Chondrocyte (in vitro differentiated cells): Measurements from ENCODE around the gene CLEC7A. TPM values are rescaled to one million over a fixed set of nuclear protein-coding genes. Genes with fewer than 3 reads are reported as not detected.

Source experiments
- DNase-seq: peaks from one replicate; pipeline ENCODE4 v3.0.0; 2021; ENCODE audit warnings: mixed read lengths, low spot score
- H3K27ac Mint-ChIP-seq: one replicate; pipeline ENCODE4 v1.8.0; 2021; ENCODE audit warnings: mild to moderate bottlenecking, moderate library complexity, mixed read lengths; ENCODE audit not compliant: unreplicated experiment
- H3K27me3 Mint-ChIP-seq: 2 replicates; pipeline ENCODE4 v1.8.0; 2021; ENCODE audit warnings: low read depth, mixed read lengths
- H3K36me3 Mint-ChIP-seq: 2 replicates; pipeline ENCODE4 v1.8.0; 2021; ENCODE audit warnings: low read depth, mixed read lengths
- H3K4me1 Mint-ChIP-seq: 2 replicates; pipeline ENCODE4 v1.8.0; 2021; ENCODE audit warnings: low read depth, mild to moderate bottlenecking, mixed read lengths
- H3K4me3 Mint-ChIP-seq: one replicate; pipeline ENCODE4 v1.8.0; 2021; ENCODE audit warnings: mild to moderate bottlenecking, moderate library complexity, mixed read lengths; ENCODE audit not compliant: unreplicated experiment
- H3K9me3 Mint-ChIP-seq: 2 replicates; pipeline ENCODE4 v1.8.0; 2021; ENCODE audit warnings: low read depth, mixed read lengths
- total RNA-seq: library from RNA; stranded (reverse); gene quantifications from 3 replicates; pipeline ENCODE4 v1.2.1, GENCODE V29; 2021
- TF ChIP-seq, protein P1 (sequence below): fragments of 200-600 bp; sonication (generic); IDR thresholded peaks from 2 replicates; pipeline ENCODE4 v1.5.0; 2021; ENCODE audit warnings: antibody characterized with exemption, mild to moderate bottlenecking, moderate library complexity

Gene CLEC7A
- total RNA-seq, 1 donor from 2014 or later = not detected

DNA sequence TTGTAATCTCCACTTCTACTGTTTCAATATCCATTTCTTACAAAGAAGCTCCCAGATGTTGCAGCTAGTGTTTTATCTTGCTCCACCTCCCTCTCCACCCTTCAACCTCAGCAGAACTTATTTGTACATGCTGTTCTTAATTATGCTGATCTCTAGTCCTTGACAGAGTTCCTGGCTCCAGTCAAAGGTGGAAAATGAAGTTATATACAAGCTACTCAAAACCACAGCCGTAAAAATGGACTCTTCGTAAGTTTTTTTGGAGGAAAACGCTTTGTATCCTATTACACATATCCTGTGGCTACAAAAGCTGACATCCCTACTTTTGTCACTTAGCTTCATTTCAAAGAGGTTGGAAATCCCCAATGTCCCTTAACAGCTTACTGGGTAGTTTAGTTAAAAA, 32.5 kb downstream of the CLEC7A start:
- H3K4me1 Mint-ChIP-seq = peaks cover 28% of the 10 kb centered on the region
- H3K27ac Mint-ChIP-seq = no peak overlapping the region
- no peak overlapping the region for H3K4me3 Mint-ChIP-seq
- no peaks in the 10 kb centered on the region for H3K36me3 Mint-ChIP-seq
- H3K27me3 Mint-ChIP-seq = no peaks in the 10 kb centered on the region
- DNase-seq = no peak
- no peaks in the 10 kb centered on the region for H3K9me3 Mint-ChIP-seq
- TF ChIP-seq, protein P1, sequence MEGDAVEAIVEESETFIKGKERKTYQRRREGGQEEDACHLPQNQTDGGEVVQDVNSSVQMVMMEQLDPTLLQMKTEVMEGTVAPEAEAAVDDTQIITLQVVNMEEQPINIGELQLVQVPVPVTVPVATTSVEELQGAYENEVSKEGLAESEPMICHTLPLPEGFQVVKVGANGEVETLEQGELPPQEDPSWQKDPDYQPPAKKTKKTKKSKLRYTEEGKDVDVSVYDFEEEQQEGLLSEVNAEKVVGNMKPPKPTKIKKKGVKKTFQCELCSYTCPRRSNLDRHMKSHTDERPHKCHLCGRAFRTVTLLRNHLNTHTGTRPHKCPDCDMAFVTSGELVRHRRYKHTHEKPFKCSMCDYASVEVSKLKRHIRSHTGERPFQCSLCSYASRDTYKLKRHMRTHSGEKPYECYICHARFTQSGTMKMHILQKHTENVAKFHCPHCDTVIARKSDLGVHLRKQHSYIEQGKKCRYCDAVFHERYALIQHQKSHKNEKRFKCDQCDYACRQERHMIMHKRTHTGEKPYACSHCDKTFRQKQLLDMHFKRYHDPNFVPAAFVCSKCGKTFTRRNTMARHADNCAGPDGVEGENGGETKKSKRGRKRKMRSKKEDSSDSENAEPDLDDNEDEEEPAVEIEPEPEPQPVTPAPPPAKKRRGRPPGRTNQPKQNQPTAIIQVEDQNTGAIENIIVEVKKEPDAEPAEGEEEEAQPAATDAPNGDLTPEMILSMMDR = no peak

DNA sequence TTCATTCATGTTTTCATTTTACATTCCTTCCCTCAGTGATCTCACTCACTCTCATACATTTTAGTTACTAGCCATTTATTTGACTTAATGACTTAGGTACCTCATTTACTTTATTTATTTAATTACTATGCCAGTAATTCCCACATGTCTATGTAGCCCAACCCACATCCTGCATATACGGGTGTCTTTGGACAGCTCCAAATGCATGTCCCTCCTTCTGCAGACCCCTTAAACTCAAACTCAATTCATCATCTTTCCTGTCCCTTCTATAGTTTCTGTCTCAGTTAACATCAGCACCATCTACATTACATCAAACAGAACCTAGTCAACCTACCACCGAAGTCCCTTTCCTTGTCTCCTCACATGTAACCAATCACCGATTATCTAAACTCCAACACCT, 34.0 kb downstream of the CLEC7A start:
- peaks cover 17% of the 10 kb centered on the region for H3K4me1 Mint-ChIP-seq
- TF ChIP-seq, protein P1 = no peak
- H3K36me3 Mint-ChIP-seq = no peaks in the 10 kb centered on the region
- H3K27me3 Mint-ChIP-seq = no peaks in the 10 kb centered on the region
- H3K27ac Mint-ChIP-seq = no peak overlapping the region
- no peaks in the 10 kb centered on the region for H3K9me3 Mint-ChIP-seq
- no peak overlapping the region for H3K4me3 Mint-ChIP-seq
- DNase-seq = no peak

DNA sequence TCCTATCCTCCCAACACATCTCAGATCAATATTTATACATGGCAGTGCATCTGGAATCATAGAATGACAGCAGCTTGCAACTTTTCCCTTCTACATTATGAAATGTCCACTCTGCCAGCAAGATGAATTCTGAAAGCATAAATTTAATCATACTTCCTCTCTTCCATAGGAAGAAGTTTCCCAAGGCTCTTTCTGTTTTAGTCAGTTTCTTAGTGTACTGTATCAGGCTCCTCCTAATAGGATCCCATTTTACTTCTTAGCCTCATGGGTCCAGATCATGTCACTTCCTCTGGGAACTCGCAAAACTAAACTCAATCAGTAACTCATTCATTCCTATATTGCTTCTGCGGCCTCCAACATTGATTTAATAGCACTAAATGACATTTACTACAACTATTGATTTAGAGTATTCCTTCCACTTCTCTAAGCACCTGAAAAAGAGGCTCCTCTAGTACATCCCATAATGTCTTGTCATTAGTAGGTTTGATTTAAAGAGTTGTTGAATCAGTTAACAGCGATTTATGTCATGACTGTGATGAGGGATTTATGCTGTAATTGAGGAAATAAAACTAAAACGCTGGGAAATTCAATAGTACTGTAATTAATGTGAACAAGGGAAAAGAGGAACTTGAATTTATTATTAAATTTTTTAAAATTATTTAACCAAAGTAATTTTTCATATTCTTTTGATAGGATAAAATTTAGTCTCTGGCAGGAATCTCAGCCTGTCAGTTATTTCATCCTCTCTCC, 35.2 kb downstream of the CLEC7A start:
- Mint-ChIP-seq H3K36me3 (no peaks in the 10 kb centered on the region), H3K9me3 (no peaks in the 10 kb centered on the region), H3K4me1 (peaks cover 14% of the 10 kb centered on the region), H3K27ac (no peak overlapping the region), H3K27me3 (peaks cover 2% of the 10 kb centered on the region), H3K4me3 (no peak overlapping the region)
- TF ChIP-seq, protein P1 = no peak
- no peak for DNase-seq

DNA sequence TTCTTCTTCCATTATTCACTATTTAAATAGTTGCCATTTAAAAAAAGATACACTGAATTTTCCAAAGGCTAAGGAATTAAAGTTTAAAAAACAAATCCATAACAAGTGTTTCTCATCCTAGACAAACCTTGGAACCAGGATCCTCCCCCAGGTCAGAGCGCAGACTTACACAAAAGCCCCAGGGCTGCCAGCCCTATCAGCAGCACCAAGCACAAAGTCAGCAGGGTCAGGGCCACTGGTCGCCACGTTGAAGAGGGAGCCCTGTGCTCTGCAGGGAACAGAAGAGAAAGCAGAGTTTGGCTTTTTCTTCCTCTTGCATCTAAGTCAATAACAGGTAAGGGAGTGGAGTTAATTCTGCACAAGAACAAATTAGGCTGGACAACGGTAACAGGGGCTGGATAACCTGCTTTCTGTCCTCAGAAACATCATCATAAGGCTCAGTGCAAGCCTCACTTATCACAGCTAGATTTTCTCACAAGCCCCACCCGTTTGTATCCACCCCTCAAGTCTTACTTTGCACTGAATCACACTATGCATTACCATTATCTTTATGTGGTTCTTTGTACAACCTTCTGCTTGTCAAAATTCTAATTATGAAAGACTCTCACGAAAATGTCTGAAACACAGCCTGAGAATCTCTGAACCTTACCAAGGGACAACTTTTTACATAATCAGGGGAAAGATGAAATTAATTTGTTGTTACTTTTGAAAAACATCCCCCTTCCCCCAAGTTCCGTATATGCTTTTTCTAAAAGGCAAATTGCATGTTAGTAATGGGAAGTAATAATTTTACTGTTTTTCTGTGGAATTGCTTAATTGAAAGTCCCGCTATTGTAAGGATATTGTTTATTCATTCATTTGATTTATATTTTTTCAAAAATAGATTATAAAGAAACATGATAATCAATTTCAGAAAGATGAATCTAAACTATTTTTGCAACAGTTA, 40.8 kb downstream of the CLEC7A start:
- Mint-ChIP-seq H3K9me3 (peaks cover 11% of the 10 kb centered on the region), H3K4me1 (peaks cover 6% of the 10 kb centered on the region), H3K27ac (no peak overlapping the region), H3K36me3 (peaks cover 3% of the 10 kb centered on the region), H3K27me3 (peaks cover 3% of the 10 kb centered on the region), H3K4me3 (no peak overlapping the region)
- TF ChIP-seq, protein P1 = no peak
- DNase-seq = no peak

DNA sequence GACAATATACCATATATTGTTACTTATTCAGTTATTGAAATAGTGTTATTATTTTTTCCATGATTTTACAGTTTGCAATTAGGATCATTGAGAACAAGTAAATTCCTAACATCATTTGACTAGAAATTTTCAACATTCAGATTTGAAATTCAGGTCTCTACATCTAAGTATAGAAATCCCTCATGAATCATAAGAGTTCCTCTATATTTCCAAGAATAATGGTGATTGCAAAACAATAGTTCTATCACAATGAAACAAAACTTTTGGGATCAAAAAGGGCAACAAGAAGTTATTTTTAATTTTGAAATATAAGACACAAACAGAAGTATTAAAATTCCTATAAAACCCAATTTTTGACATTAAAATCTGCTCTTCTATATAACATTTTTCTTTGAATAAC, 42.0 kb downstream of the CLEC7A start:
- H3K36me3 Mint-ChIP-seq = peaks cover 4% of the 10 kb centered on the region
- H3K27me3 Mint-ChIP-seq = peaks cover 3% of the 10 kb centered on the region
- H3K4me1 Mint-ChIP-seq = peaks cover 5% of the 10 kb centered on the region
- H3K9me3 Mint-ChIP-seq = peaks cover 19% of the 10 kb centered on the region
- TF ChIP-seq, protein P1 = no peak
- DNase-seq = no peak
- no peak overlapping the region for H3K4me3 Mint-ChIP-seq
- H3K27ac Mint-ChIP-seq = no peak overlapping the region
